ENCODE results near the gene GBP3.
"Not testable (repeated sequence)": the region's sequence is repeated elsewhere in the genome, so short reads cannot be mapped to it uniquely, and the experiment has no call there.

GBP3 gene

DNA sequence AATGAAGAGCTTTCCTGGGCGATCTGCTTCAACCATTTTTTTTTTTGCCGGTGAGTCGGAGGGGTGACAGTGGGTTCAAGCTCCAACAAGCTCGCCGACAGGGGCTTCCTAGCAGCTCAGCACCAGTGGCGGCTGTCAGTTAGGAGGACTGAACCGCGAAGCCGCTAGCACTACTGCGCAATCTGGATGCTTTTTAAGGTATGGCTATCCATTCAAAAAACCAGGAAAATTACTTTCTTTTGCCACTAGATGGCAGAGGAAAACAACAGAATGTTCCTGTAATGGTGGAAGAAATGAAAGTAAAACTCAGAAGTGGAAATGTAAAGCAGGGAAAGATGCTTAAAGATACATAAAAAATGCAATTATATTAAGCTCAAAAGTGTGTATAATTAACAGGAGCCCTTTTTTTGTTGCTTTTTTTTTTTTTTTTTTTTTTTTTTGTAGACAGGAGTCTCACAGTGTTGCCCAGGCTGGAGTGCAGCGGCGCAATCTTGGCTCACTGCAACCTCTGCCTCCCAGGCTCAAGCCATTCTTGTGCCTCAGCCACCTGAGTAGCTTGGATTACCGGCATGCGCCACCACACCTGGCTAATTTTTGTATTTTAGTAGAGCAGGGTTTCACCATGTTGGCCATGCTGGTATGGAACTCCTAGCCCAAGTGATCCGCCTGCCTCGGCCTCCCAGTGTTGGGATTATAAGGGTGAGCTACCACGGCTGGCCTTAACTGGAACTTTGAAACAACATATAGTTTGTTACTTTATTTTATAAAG is 38.7 kb downstream of the GBP3 start:
- DNase-seq (ENCODE audit: low read depth) = peak; percentile 40
- TF ChIP-seq, protein P1, sequence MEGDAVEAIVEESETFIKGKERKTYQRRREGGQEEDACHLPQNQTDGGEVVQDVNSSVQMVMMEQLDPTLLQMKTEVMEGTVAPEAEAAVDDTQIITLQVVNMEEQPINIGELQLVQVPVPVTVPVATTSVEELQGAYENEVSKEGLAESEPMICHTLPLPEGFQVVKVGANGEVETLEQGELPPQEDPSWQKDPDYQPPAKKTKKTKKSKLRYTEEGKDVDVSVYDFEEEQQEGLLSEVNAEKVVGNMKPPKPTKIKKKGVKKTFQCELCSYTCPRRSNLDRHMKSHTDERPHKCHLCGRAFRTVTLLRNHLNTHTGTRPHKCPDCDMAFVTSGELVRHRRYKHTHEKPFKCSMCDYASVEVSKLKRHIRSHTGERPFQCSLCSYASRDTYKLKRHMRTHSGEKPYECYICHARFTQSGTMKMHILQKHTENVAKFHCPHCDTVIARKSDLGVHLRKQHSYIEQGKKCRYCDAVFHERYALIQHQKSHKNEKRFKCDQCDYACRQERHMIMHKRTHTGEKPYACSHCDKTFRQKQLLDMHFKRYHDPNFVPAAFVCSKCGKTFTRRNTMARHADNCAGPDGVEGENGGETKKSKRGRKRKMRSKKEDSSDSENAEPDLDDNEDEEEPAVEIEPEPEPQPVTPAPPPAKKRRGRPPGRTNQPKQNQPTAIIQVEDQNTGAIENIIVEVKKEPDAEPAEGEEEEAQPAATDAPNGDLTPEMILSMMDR (IDR thresholded peaks at IDR 0.05; ENCODE audit: low read depth, low read length, missing control alignments) = peak; percentile 57
- peak overlapping the region; percentile 43 for H3K4me3 ChIP-seq (ENCODE audit: low read depth, low read length)

- TF ChIP-seq, protein P1 (IDR thresholded peaks at IDR 0.05; ENCODE audit: low read depth, low read length, missing control alignments) = no peak
- no peak overlapping the region for H3K4me3 ChIP-seq (ENCODE audit: low read depth, low read length)
- no peak for DNase-seq (ENCODE audit: low read depth)
Observed at GRCh38 chr1:88982055-88982454, 40.6 kb downstream of the GBP3 start.

- H3K4me3 ChIP-seq (ENCODE audit: low read depth, low read length) = not testable (repeated sequence)
Observed at GRCh38 chr1:88981506-88981905, 41.2 kb downstream of the GBP3 start.

GRCh38 chr1:88980870-88981269 is 41.8 kb downstream of the GBP3 start:
- no peak overlapping the region for H3K4me3 ChIP-seq (ENCODE audit: low read depth, low read length)
- no peak for DNase-seq (ENCODE audit: low read depth)
- TF ChIP-seq, protein P1 (IDR thresholded peaks at IDR 0.05; ENCODE audit: low read depth, low read length, missing control alignments) = no peak

More at GRCh38 chr1:88981506-88981905, 41.2 kb downstream of the GBP3 start:
- not testable (repeated sequence) for DNase-seq (ENCODE audit: low read depth)

DNA sequence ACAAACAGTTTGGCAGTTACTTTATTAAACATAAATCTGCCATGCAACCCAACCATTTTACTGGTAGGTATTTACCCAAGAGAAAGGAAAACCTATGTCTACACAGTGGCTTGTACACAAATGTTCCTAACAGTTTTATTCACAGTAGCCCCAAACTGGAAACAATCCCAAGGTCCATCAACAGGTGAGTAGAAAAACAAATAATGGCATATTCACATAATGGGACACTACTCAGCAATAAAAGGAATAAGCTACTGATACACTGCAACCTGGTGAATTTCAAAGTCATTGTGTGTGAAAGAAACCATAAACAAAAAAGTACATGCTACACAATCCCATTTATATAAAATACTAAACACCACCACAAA is 42.9 kb downstream of the GBP3 start:
- TF ChIP-seq, protein P1 (IDR thresholded peaks at IDR 0.05; ENCODE audit: low read depth, low read length, missing control alignments) = no peak
- no peak for DNase-seq (ENCODE audit: low read depth)

DNA sequence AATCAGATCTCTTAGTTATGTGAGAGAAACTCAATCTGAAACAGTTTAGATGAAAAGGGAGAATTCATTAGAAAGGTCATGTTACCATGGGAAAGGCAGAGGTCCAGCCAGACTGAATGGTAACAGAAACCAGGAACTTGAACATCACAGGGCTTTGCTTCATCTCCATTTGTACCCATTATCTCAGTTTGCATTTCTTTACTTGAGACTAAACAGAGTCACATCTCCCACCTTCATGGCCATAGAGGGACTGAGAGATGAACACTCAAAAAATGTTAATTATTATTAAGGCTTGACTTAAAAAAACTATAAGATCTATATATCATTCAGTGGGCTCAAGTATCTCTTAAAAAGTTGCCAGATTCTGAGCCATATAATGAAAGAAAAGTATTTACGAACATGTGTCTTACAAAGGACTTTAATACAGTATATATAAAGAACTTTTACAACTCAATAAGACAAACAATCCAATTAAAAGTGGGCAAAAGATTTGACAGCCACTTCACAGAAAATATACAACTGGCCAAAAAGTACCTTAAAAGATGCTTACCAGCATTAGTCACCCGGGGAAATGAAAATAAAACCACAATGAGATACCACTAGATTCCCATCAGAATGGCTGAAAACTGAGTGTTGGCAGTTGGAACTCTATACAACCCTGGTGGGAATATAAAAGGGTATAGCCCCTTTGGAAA is 43.5 kb downstream of the GBP3 start:
- TF ChIP-seq, protein P1 (IDR thresholded peaks at IDR 0.05; ENCODE audit: low read depth, low read length, missing control alignments) = no peak
- DNase-seq (ENCODE audit: low read depth) = no peak
- no peak overlapping the region for H3K4me3 ChIP-seq (ENCODE audit: low read depth, low read length)

More for the DNA sequence above, 42.9 kb downstream of the GBP3 start:
- no peak overlapping the region for H3K4me3 ChIP-seq (ENCODE audit: low read depth, low read length)

- DNase-seq (ENCODE audit: low read depth) = no peak
- TF ChIP-seq, protein P1 (IDR thresholded peaks at IDR 0.05; ENCODE audit: low read depth, low read length, missing control alignments) = no peak
- no peak overlapping the region for H3K4me3 ChIP-seq (ENCODE audit: low read depth, low read length)
Observed at GRCh38 chr1:88976235-88976634, 46.4 kb downstream of the GBP3 start.

DNA sequence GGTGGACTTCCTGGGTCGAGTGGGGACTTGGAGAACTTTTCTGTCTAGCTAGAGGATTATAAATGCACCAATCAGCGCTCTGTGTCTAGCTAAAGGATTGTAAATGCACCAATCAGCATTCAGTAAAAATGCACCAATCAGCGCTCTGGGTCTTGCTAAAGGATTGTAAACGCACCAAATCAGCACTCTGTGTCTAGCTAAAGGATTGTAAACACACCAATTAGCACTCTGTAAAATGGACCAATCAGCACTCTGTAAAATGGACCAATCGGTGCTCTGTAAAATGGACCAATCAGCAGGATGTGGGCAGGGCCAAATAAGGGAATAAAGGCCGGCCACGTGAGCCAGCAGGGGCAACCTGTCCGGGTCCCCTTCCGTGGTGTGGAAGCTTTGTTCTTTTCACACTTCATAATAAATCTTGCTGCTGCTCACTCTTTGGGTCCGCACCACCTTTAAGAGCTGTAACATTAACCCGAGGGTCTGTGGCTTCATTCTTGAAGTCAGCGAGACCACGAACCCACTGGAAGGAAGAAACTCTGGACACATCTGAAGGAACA is 48.0 kb downstream of the GBP3 start:
- not testable (repeated sequence) for H3K4me3 ChIP-seq (ENCODE audit: low read depth, low read length); DNase-seq (ENCODE audit: low read depth)
